Mammary epithelial cell (primary cell): Measurements from ENCODE around the gene RGS8.

ENCODE experiments used
- EZH2 ChIP-seq: IDR thresholded peaks from 2 replicates; pipeline ENCODE4 v1.6.1; 2012; ENCODE audit warnings: low read length, inconsistent platforms, borderline replicate concordance
- TF ChIP-seq, protein P1 (sequence below), 2 donors: IDR thresholded peaks in 1 of 2; conservative IDR thresholded peaks in 1 of 2; 2 replicates each; pipeline ENCODE4 v1.5.1; 2011 to 2012; ENCODE audit warnings: inconsistent platforms in 2 of 2, low read length in 2 of 2, mild to moderate bottlenecking in 2 of 2, control low read depth in 1 of 2, low read depth in 1 of 2; ENCODE audit not compliant: insufficient read depth in 1 of 2; ENCODE audit errors: extremely low read depth in 1 of 2

DNA sequence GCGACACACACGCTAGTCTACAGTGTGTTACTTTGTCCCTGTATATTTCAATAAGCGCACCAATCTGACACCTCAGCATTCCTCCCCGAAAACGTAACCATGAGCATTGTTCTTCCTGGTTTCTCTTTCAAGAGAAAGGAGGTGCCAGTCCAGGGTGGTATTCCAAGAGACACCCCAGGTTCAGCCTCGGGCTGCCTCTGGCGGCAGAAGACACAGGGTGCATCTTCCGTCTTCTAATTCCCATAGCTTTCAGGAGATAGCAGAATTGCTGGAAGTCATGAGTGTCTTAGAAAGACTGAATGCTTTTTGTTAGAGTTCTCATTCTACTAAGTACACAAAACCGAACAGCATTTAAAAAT, 15.9 kb upstream of the RGS8 start:
- TF ChIP-seq, protein P1, sequence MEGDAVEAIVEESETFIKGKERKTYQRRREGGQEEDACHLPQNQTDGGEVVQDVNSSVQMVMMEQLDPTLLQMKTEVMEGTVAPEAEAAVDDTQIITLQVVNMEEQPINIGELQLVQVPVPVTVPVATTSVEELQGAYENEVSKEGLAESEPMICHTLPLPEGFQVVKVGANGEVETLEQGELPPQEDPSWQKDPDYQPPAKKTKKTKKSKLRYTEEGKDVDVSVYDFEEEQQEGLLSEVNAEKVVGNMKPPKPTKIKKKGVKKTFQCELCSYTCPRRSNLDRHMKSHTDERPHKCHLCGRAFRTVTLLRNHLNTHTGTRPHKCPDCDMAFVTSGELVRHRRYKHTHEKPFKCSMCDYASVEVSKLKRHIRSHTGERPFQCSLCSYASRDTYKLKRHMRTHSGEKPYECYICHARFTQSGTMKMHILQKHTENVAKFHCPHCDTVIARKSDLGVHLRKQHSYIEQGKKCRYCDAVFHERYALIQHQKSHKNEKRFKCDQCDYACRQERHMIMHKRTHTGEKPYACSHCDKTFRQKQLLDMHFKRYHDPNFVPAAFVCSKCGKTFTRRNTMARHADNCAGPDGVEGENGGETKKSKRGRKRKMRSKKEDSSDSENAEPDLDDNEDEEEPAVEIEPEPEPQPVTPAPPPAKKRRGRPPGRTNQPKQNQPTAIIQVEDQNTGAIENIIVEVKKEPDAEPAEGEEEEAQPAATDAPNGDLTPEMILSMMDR (conservative IDR thresholded peaks at IDR 0.05 in 1 of 2, IDR thresholded peaks at IDR 0.05 in 1 of 2; ENCODE audit: extremely low read depth in 1 of 2, insufficient read depth in 1 of 2, low read depth in 1 of 2, low read length in 2 of 2): no peak
- TF ChIP-seq EZH2: no peak
